ENCODE results near the gene ELMO1.
A peak's percentile ranks its signal among the peaks of the same experiment; 100 is the strongest.

Gene ELMO1

GRCh38 chr7:37110660-37111424 lies 337.8 kb downstream of the ELMO1 start:
- DNase-seq = no peak

- DNase-seq = no peak
These were observed 338.8 kb downstream of the ELMO1 start for GRCh38 chr7:37109843-37110242.

- peak; percentile 1 for DNase-seq
These were observed 339.5 kb downstream of the ELMO1 start for GRCh38 chr7:37109016-37109683.

- DNase-seq = no peak
These were observed 340.0 kb downstream of the ELMO1 start for GRCh38 chr7:37108615-37109014.

GRCh38 chr7:37107047-37107750 lies 341.5 kb downstream of the ELMO1 start:
- no peak for DNase-seq

- DNase-seq = no peak
These were observed 342.9 kb downstream of the ELMO1 start for GRCh38 chr7:37105762-37106161.

- no peak for DNase-seq
These were observed 343.7 kb downstream of the ELMO1 start for GRCh38 chr7:37104822-37105518.

GRCh38 chr7:37102518-37103137 lies 346.0 kb downstream of the ELMO1 start:
- DNase-seq = no peak

GRCh38 chr7:37100735-37101331 lies 347.8 kb downstream of the ELMO1 start:
- no peak for DNase-seq

GRCh38 chr7:37098762-37099161 lies 349.9 kb downstream of the ELMO1 start:
- DNase-seq = no peak

GRCh38 chr7:37097983-37098382 lies 350.7 kb downstream of the ELMO1 start:
- no peak for DNase-seq

- no peak for DNase-seq
These were observed 351.4 kb downstream of the ELMO1 start for GRCh38 chr7:37097276-37097675.

GRCh38 chr7:37096341-37096740 lies 352.3 kb downstream of the ELMO1 start:
- no peak for DNase-seq

- DNase-seq = no peak
These were observed 353.5 kb downstream of the ELMO1 start for GRCh38 chr7:37095122-37095521.

GRCh38 chr7:37093257-37093656 lies 355.4 kb downstream of the ELMO1 start:
- no peak for DNase-seq

GRCh38 chr7:37092548-37092947 lies 356.1 kb downstream of the ELMO1 start:
- no peak for DNase-seq

GRCh38 chr7:37089972-37090371 lies 358.7 kb downstream of the ELMO1 start:
- no peak for DNase-seq

GRCh38 chr7:37085600-37085999 lies 363.1 kb downstream of the ELMO1 start:
- DNase-seq = no peak

- DNase-seq = no peak
These were observed 364.4 kb downstream of the ELMO1 start for GRCh38 chr7:37084303-37084702.

- DNase-seq = no peak
These were observed 365.2 kb downstream of the ELMO1 start for GRCh38 chr7:37083311-37084096.

GRCh38 chr7:37081436-37081835 lies 367.2 kb downstream of the ELMO1 start:
- DNase-seq = no peak

GRCh38 chr7:37079420-37079819 lies 369.2 kb downstream of the ELMO1 start:
- DNase-seq = no peak

Data from NCI-H2029 treated with DMSO at 0.1 percent for 48 hours (cell line).